GM12892 (cell line): ENCODE data around the gene RTL3.

Source experiments
- POLR2A ChIP-seq: IDR thresholded peaks from 2 replicates; pipeline ENCODE4 v1.6.1; 2011; ENCODE audit warnings: low read depth, low read length, control low read depth
- POLR2AphosphoS5 ChIP-seq: IDR thresholded peaks from 2 replicates; pipeline ENCODE4 v1.6.1; 2011; ENCODE audit warnings: low read depth, low read length, control low read depth

DNA sequence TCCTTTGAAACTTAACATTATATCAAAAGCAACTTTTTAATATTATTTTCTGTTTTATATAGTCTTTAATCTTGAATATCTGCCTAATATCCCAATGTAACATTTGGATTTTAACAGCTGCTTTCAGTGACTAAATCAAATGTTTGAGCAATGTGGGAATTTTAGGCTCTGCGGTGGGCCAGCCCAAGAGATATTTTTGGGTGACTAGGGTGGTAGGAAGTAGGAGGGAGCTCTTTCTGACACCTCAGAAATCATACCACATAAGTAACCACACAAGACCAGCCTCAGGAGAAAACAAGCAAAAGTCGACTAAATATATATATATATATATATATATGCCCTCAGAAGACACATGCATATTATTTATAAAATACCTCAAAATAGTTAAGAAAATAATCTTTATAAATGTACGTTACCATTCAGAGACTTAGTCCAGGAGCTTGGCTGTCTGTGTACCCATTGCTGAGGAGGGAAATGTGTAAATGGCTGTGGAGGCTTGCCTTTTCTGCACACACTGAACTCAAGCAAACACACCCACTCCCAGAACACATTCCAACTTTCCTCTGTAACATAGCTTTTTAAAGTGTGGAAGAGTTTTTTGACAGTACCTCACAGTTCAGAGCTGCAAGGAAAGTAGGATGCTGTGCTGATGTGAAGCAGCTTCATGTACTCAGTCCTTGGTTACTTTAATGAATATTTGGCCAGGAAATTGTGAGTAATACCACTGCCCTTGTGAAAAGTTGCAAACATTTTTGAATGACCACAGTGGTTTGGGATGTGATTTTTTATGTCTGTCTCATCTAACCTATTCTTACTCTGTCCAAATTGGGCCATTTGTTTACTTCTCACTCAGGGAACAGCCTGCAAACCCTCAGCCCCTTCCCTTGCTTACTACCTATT lies at the start of gene RTL3:
- TF ChIP-seq POLR2A (no peak), POLR2AphosphoS5 (no peak)
